Mesothelial cell of epicardium (in vitro differentiated cells): ENCODE results near the gene TANK. TPM values are rescaled to one million over a fixed set of nuclear protein-coding genes. Genes with fewer than 3 reads are reported as not detected.

Experiments
- DNase-seq, 2 experiments: peaks; one replicate each; pipeline ENCODE4 v3.0.0; 2021; ENCODE audit warnings: low spot score in 2 of 2; ENCODE audit not compliant: unreplicated experiment in 2 of 2
- H3K27ac Mint-ChIP-seq: 2 replicates; pipeline ENCODE4 v1.8.0; 2021; ENCODE audit warnings: mixed read lengths
- H3K27me3 Mint-ChIP-seq: 2 replicates; pipeline ENCODE4 v1.8.0; 2021; ENCODE audit warnings: low read depth, mixed read lengths
- H3K36me3 Mint-ChIP-seq: 2 replicates; pipeline ENCODE4 v1.8.0; 2021; ENCODE audit warnings: mixed read lengths
- H3K4me1 Mint-ChIP-seq: 2 replicates; pipeline ENCODE4 v1.8.0; 2021; ENCODE audit warnings: mixed read lengths
- H3K4me3 Mint-ChIP-seq: 2 replicates; pipeline ENCODE4 v1.8.0; 2021; ENCODE audit warnings: mild to moderate bottlenecking, moderate library complexity, mixed read lengths
- H3K9me3 Mint-ChIP-seq: 2 replicates; pipeline ENCODE4 v1.8.0; 2021; ENCODE audit warnings: mixed read lengths
- CTCF ChIP-seq: fragments of 200-600 bp; sonication (generic); IDR thresholded peaks from one replicate; pipeline ENCODE4 v1.5.0; 2021; ENCODE audit warnings: antibody characterized with exemption; ENCODE audit not compliant: unreplicated experiment
- total RNA-seq: library from RNA; stranded (reverse); gene quantifications from 3 replicates; pipeline ENCODE4 v1.2.1, GENCODE V29; 2021

Gene TANK
- total RNA-seq, 1 donor from 2014 or later: 59.0 TPM

GRCh38 chr2:161228511-161229240 is 68.4 kb downstream of the TANK start:
- H3K4me1 Mint-ChIP-seq: no peaks in the 10 kb centered on the region
- TF ChIP-seq CTCF: no peak
- peaks cover 21% of the 10 kb centered on the region for H3K36me3 Mint-ChIP-seq
- H3K27ac Mint-ChIP-seq: no peak overlapping the region
- no peak overlapping the region for H3K4me3 Mint-ChIP-seq
- DNase-seq: no peak
- no peaks in the 10 kb centered on the region for H3K27me3 Mint-ChIP-seq
- no peaks in the 10 kb centered on the region for H3K9me3 Mint-ChIP-seq

- Mint-ChIP-seq H3K4me1 (no peaks in the 10 kb centered on the region), H3K27ac (no peak overlapping the region), H3K9me3 (no peaks in the 10 kb centered on the region), H3K36me3 (peaks cover 17% of the 10 kb centered on the region), H3K27me3 (no peaks in the 10 kb centered on the region), H3K4me3 (no peak overlapping the region)
- TF ChIP-seq CTCF: no peak
- no peak for DNase-seq
These were observed 70.7 kb downstream of the TANK start for GRCh38 chr2:161230959-161231358.

- Mint-ChIP-seq H3K4me3 (no peak overlapping the region), H3K9me3 (no peaks in the 10 kb centered on the region), H3K27ac (no peak overlapping the region), H3K27me3 (no peaks in the 10 kb centered on the region), H3K4me1 (peaks cover 6% of the 10 kb centered on the region), H3K36me3 (peaks cover 13% of the 10 kb centered on the region)
- TF ChIP-seq CTCF: no peak
- DNase-seq: no peak
These were observed 72.3 kb downstream of the TANK start for GRCh38 chr2:161232571-161232970.

- no peak for TF ChIP-seq CTCF
- Mint-ChIP-seq H3K9me3 (no peaks in the 10 kb centered on the region), H3K4me1 (peaks cover 9% of the 10 kb centered on the region), H3K4me3 (no peak overlapping the region), H3K27ac (no peak overlapping the region), H3K27me3 (no peaks in the 10 kb centered on the region), H3K36me3 (peaks cover 4% of the 10 kb centered on the region)
- DNase-seq: no peak
These were observed 73.7 kb downstream of the TANK start for GRCh38 chr2:161233858-161234431.

- Mint-ChIP-seq H3K4me3 (no peak overlapping the region), H3K9me3 (no peaks in the 10 kb centered on the region), H3K27me3 (no peaks in the 10 kb centered on the region), H3K4me1 (peaks cover 9% of the 10 kb centered on the region), H3K36me3 (peaks cover 3% of the 10 kb centered on the region), H3K27ac (no peak overlapping the region)
- TF ChIP-seq CTCF: no peak
- DNase-seq: no peak
These were observed 74.4 kb downstream of the TANK start for GRCh38 chr2:161234627-161235026.
